ENCODE data around the gene VCL.

DNA sequence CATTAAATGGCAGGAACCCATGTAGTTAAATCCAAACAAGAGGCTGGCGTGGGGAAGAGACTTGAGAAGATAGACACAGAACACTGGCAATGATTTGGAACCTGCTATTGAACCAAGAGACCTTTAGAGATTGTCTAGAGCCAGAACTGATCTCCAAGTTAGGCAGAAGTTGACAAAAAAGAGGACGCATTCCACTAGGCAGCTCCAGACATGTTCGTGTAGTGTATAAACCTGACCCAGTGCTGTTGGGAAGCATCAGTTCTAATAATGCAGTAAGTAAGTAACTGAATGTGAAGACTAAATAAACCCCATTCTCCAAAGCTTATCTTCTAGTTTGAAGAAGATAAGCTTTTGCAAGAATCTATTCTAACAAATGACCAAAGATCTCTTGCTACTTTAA, 101.9 kb downstream of the VCL start:
- TF ChIP-seq EZH2phosphoT487 (IDR thresholded peaks at IDR 0.05; ENCODE audit: borderline replicate concordance): no peak
- TF ChIP-seq, protein P1, sequence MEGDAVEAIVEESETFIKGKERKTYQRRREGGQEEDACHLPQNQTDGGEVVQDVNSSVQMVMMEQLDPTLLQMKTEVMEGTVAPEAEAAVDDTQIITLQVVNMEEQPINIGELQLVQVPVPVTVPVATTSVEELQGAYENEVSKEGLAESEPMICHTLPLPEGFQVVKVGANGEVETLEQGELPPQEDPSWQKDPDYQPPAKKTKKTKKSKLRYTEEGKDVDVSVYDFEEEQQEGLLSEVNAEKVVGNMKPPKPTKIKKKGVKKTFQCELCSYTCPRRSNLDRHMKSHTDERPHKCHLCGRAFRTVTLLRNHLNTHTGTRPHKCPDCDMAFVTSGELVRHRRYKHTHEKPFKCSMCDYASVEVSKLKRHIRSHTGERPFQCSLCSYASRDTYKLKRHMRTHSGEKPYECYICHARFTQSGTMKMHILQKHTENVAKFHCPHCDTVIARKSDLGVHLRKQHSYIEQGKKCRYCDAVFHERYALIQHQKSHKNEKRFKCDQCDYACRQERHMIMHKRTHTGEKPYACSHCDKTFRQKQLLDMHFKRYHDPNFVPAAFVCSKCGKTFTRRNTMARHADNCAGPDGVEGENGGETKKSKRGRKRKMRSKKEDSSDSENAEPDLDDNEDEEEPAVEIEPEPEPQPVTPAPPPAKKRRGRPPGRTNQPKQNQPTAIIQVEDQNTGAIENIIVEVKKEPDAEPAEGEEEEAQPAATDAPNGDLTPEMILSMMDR (IDR thresholded peaks at IDR 0.05 in 2 of 3, conservative IDR thresholded peaks at IDR 0.05 in 1 of 3; ENCODE audit: borderline replicate concordance in 1 of 3, insufficient read depth in 1 of 3, low read depth in 2 of 3, low read length in 2 of 3): no peak
- TF ChIP-seq YY1 (IDR thresholded peaks at IDR 0.05; ENCODE audit: extremely low read depth, insufficient replicate concordance, low read depth, low read length): no peak

Measured in HCT116 (cell line).